ENCODE measurements around the gene USP16. TPM values are rescaled to one million over a fixed set of nuclear protein-coding genes. Genes with fewer than 3 reads are reported as not detected.

USP16 gene
- 80.4 and 86.6 TPM in 2 replicates for polyA plus RNA-seq

GRCh38 chr21:29024474-29025327 lies at the start of gene USP16:
USP16 (plus strand) TSS chr21:29024668; CDS start chr21:29027914, 3,246 bp downstream.

GRCh38 chr21:28992526-28993292 lies 31.8 kb upstream of the USP16 start, which contains the start of gene LTN1:
LTN1 (minus strand) TSS chr21:28992877; CDS start chr21:28992805, 72 bp downstream.

GRCh38 chr21:29073222-29074006 lies 48.9 kb downstream of the USP16 start, which contains the start of gene CCT8:
CCT8 (minus strand) TSS chr21:29073648; CDS start chr21:29073590, 58 bp downstream.

Other genes with a start within 250 kb of the USP16 start
- gene LTN1, start 31.8 kb upstream of the USP16 start, polyA plus RNA-seq, result 26.4 and 32.4 TPM in 2 replicates
- gene RWDD2B, start 5.3 kb upstream of the USP16 start, polyA plus RNA-seq, result 43.6 and 52.1 TPM in 2 replicates
- gene CCT8, start 49.0 kb downstream of the USP16 start, polyA plus RNA-seq, result 285 and 365 TPM in 2 replicates
- gene MAP3K7CL, start 106.0 kb downstream of the USP16 start, polyA plus RNA-seq, result not detected in 2 replicates